Large intestine (tissue), 12 donors: ENCODE results near the gene GIT1. TPM values are rescaled to one million over a fixed set of nuclear protein-coding genes. Genes with fewer than 3 reads are reported as not detected.
A peak's percentile ranks its signal among the peaks of the same experiment; 100 is the strongest.

Experiments used
- DNase-seq, 2 donors: peaks; one replicate each; pipeline versions ENCODE4 v3.0.0 to v3.0.0-alpha.2; 2013
- H3K27ac ChIP-seq: one replicate; pipeline ENCODE4 v1.5.1; 2013; ENCODE audit warnings: low read length
- H3K27me3 ChIP-seq: 2 replicates; pipeline ENCODE4 v1.6.1; 2013; ENCODE audit warnings: low read length; ENCODE audit not compliant: control insufficient read depth, insufficient read depth
- H3K36me3 ChIP-seq: 2 replicates; pipeline ENCODE4 v1.6.1; 2013; ENCODE audit warnings: low read length; ENCODE audit not compliant: control insufficient read depth, insufficient read depth
- H3K4me1 ChIP-seq: one replicate; pipeline ENCODE4 v1.6.1; 2013; ENCODE audit warnings: low read length; ENCODE audit not compliant: control insufficient read depth, insufficient read depth
- H3K4me3 ChIP-seq: one replicate; pipeline ENCODE4 v1.5.1; 2013; ENCODE audit warnings: low read length
- H3K9me3 ChIP-seq: one replicate; pipeline ENCODE4 v1.6.1; 2013; ENCODE audit warnings: mild to moderate bottlenecking, low read depth, low read length, moderate library complexity; ENCODE audit not compliant: control insufficient read depth
- WGBS: methylation state at CpG from one replicate; pipeline ENCODE4 v1.1.5; 2013; ENCODE audit warnings: low lambda C conversion rate; ENCODE audit not compliant: insufficient coverage; 5-methylcytosine and 5-hydroxymethylcytosine counted together
- long read RNA-seq, 11 donors: transcript quantifications; one replicate each; lab custom pipeline, GENCODE V29; 2026
- polyA plus RNA-seq: library from polyadenylated mRNA; unstranded; fragments of 120-200 nt; gene quantifications from one replicate; pipeline ENCODE4 v1.2.1, GENCODE V29; 2013

The GIT1 gene, protein sequence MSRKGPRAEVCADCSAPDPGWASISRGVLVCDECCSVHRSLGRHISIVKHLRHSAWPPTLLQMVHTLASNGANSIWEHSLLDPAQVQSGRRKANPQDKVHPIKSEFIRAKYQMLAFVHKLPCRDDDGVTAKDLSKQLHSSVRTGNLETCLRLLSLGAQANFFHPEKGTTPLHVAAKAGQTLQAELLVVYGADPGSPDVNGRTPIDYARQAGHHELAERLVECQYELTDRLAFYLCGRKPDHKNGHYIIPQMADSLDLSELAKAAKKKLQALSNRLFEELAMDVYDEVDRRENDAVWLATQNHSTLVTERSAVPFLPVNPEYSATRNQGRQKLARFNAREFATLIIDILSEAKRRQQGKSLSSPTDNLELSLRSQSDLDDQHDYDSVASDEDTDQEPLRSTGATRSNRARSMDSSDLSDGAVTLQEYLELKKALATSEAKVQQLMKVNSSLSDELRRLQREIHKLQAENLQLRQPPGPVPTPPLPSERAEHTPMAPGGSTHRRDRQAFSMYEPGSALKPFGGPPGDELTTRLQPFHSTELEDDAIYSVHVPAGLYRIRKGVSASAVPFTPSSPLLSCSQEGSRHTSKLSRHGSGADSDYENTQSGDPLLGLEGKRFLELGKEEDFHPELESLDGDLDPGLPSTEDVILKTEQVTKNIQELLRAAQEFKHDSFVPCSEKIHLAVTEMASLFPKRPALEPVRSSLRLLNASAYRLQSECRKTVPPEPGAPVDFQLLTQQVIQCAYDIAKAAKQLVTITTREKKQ
- 37.6 TPM for polyA plus RNA-seq
- long read RNA-seq, donor 1, partial matches to known transcripts = 0 of 2 reads
- long read RNA-seq, donor 1, other reads (novel, unspliced or antisense) = 0 of 2 reads
- long read RNA-seq, donor 2, partial matches to known transcripts = 0 of 4 reads
- long read RNA-seq, donor 2, other reads (novel, unspliced or antisense) = 0 of 4 reads
- long read RNA-seq, donor 3 = 0 reads
- long read RNA-seq, donor 4, partial matches to known transcripts = 0 of 1 reads
- long read RNA-seq, donor 4, other reads (novel, unspliced or antisense) = 0 of 1 reads
- long read RNA-seq, donor 5, partial matches to known transcripts = 0 of 2 reads
- long read RNA-seq, donor 5, other reads (novel, unspliced or antisense) = 0 of 2 reads
- long read RNA-seq, donor 6, partial matches to known transcripts = 0 of 5 reads
- long read RNA-seq, donor 6, other reads (novel, unspliced or antisense) = 0 of 5 reads
- long read RNA-seq, donor 7, partial matches to known transcripts = 0 of 2 reads
- long read RNA-seq, donor 7, other reads (novel, unspliced or antisense) = 0 of 2 reads
- long read RNA-seq, donor 8, partial matches to known transcripts = 0 of 3 reads
- long read RNA-seq, donor 8, other reads (novel, unspliced or antisense) = 0 of 3 reads
- long read RNA-seq, donor 9, transcript GIT1-201 (20 exons, 3,768 nt) = major isoform, 7 of 8 reads
- long read RNA-seq, donor 9, partial matches to known transcripts = 0 of 8 reads
- long read RNA-seq, donor 9, other reads (novel, unspliced or antisense) = 0 of 8 reads
- long read RNA-seq, donor 10, transcript GIT1-201 (20 exons, 3,768 nt) = major isoform, 6 of 6 reads
- long read RNA-seq, donor 10, partial matches to known transcripts = 0 of 6 reads
- long read RNA-seq, donor 10, other reads (novel, unspliced or antisense) = 0 of 6 reads
- long read RNA-seq, donor 11, partial matches to known transcripts = 0 of 3 reads
- long read RNA-seq, donor 11, other reads (novel, unspliced or antisense) = 0 of 3 reads

DNA sequence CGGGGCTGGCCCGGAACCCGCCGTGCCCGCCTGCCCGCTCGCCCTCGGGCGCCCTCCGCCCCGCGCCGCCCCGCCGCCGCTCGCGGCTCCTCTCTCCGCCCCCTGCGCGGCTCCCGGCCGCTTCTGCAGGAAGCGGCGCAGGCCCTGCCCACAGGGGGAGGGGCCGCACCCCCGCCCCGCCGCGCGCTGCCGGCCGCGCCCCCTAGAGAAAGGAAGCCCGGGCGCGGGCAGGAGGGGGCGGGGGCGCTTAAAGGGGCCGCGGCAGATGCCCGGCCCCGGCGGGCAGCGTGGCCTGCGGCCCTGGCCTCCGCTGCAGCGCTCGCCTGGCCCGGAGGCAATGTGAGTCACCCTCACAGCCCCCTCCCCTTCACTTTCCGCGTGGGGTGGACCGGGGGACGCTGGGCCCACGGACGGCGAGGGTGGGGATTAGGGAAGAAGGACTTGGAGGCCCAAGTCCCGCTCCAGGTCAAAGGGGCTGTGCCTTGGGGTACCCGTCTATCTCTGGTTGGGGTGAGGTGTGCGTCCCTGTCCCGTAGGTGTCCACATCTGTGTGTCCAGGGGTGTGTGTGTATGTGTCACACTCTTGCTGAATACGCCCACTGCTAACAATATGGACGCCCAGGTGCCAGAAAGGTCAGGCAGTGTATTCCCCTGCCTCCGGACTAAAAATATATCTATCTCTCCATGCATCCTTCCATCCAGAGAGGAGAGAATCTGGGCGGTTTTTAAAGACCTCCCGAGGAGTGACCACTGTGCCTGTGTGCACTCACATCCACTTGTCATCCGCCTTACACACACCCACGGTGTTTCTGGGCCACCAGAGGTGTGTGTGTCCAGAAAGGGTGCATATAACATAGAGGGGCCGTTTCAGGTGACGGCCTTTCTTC is at the start of gene GIT1:
GIT1 (minus strand) TSS at position 125 of the 887 bp plus-strand sequence. CDS start 270 bp downstream, outside the sequence.
- Histone ChIP-seq H3K36me3 (peaks cover 2% of the 10 kb centered on the region), H3K9me3 (no peaks in the 10 kb centered on the region), H3K27me3 (no peaks in the 10 kb centered on the region), H3K4me3 (peak within 1 kb of the TSS; percentile 77), H3K27ac (peak within 1 kb of the TSS; percentile 71), H3K4me1 (peaks cover 54% of the 10 kb centered on the region)
- peak; percentile 85 to 91 for DNase-seq
- WGBS = no CpG with 5 or more reads among the region's 70 CpGs

DNA sequence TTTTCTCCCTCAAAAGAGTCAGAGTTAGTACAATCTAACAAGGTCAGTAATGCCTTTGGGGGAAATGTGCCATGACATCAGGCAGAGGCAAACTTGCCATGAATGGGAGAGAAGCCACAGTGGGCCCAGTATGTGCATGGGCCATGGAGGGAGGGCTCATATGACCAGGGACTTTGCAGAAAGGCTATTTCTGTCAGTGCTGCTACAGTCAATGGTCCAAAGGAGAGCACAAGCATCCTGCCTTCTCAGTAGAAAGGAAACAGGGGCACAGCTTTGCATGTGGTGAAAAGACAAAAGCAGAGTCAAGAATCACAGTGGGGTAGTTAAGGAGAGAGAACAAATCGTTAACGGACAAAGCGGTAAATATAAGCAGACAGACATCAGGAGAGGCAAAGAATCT is 44.4 kb upstream of the GIT1 start:
- 94% methylated on average over 3 of the region's 3 CpGs for WGBS
- Histone ChIP-seq H3K36me3 (peaks cover 44% of the 10 kb centered on the region), H3K4me1 (no peaks in the 10 kb centered on the region), H3K4me3 (no peak overlapping the region), H3K27me3 (no peaks in the 10 kb centered on the region), H3K9me3 (no peaks in the 10 kb centered on the region), H3K27ac (no peak overlapping the region)
- no peak for DNase-seq

DNA sequence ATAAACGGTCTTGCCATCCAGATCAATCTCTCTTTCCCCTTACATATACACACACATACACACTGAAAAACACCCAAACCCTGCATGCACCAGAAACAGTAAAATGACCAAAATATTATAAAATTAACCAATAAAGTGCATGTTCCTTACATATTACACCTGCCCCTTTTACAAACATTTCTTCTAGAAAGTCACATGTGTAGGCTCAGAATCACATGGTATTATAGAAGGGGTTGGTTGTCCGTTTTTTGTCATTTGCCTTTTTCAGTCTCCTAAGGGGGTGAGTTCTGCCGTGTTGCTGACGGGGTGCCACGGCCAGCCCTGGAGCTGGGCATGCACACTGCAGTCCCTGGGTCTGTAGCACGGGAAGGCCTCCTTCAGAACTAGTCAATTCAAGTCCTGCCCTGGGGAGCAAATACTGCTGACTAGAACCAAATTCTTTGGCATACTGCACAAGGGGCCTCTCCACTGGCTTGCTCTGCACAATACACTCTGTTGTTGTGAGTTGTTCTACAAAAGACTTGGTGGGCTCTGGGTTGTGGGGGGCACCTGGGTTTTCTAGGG is 41.3 kb upstream of the GIT1 start:
- H3K27me3 ChIP-seq = no peaks in the 10 kb centered on the region
- peaks cover 35% of the 10 kb centered on the region for H3K36me3 ChIP-seq
- H3K4me3 ChIP-seq = no peak overlapping the region
- H3K4me1 ChIP-seq = no peaks in the 10 kb centered on the region
- H3K9me3 ChIP-seq = no peaks in the 10 kb centered on the region
- WGBS = no CpG with 5 or more reads among the region's 6 CpGs
- DNase-seq = no peak
- no peak overlapping the region for H3K27ac ChIP-seq

DNA sequence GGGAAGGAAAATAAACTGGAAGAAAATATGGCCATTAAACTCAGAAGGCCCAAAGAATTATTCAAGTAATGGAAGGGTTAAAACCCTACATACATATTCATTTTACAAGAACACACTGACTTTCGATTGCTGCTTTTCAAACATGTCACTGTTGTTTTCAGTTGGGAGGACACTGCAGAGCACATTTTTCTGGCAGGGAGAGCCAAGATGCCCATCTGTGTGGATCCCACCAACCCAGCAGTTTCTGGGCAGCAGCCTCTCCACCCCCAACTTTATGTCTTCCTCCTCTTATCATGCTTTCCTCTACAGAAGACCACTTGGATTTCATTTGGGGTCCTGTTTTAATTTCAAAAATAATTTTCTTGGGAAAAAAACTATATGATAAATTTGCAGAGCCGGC is 40.4 kb upstream of the GIT1 start:
- Histone ChIP-seq H3K36me3 (peaks cover 35% of the 10 kb centered on the region), H3K27me3 (no peaks in the 10 kb centered on the region), H3K27ac (no peak overlapping the region), H3K4me3 (no peak overlapping the region), H3K9me3 (no peaks in the 10 kb centered on the region), H3K4me1 (no peaks in the 10 kb centered on the region)
- DNase-seq = no peak
- WGBS = no CpG with 5 or more reads among the region's 2 CpGs

DNA sequence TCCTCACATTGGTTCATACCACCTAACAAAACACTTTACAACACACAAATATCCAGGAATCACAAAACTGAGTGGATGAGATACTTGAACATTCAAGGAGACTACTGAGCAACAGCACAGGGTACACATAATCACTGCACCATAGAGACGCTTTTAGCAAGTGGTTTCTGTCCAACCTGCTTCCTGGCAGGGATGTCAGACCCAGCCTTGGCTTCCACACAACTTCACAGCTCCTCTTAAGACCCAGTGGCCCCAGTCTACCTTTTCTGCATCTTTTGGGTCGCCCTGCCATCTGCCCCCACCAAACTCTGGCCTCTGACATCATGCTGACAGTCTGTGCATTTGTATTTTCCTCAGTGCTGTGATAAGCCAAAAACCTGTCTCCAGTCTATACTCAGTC is 39.2 kb upstream of the GIT1 start:
- no CpG with 5 or more reads among the region's 2 CpGs for WGBS
- peaks cover 3% of the 10 kb centered on the region for H3K27me3 ChIP-seq
- no peak overlapping the region for H3K4me3 ChIP-seq
- no peaks in the 10 kb centered on the region for H3K9me3 ChIP-seq
- no peak overlapping the region for H3K27ac ChIP-seq
- no peak for DNase-seq
- peaks cover 30% of the 10 kb centered on the region for H3K36me3 ChIP-seq
- no peaks in the 10 kb centered on the region for H3K4me1 ChIP-seq

DNA sequence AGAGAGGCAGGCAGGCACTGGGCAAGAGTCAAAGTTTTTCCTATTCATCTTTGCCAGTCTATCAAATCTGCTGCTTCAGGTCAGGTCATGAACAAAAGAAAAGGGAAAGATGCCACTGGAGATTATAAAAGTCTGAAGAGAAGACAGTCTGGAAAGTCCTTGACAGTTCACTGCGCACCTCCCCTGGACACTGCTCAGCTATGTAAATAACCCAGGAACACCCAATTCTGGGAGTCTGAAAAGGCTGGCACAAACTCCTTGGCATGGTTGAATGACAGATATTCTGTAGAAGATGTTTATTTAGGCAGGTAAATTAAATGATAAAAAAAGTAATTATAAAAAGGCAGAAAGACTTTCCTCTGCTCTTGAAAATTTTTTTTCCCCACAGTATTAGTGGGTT is 38.5 kb upstream of the GIT1 start:
- WGBS = no CpG with 5 or more reads among the region's 1 CpG
- DNase-seq = no peak

DNA sequence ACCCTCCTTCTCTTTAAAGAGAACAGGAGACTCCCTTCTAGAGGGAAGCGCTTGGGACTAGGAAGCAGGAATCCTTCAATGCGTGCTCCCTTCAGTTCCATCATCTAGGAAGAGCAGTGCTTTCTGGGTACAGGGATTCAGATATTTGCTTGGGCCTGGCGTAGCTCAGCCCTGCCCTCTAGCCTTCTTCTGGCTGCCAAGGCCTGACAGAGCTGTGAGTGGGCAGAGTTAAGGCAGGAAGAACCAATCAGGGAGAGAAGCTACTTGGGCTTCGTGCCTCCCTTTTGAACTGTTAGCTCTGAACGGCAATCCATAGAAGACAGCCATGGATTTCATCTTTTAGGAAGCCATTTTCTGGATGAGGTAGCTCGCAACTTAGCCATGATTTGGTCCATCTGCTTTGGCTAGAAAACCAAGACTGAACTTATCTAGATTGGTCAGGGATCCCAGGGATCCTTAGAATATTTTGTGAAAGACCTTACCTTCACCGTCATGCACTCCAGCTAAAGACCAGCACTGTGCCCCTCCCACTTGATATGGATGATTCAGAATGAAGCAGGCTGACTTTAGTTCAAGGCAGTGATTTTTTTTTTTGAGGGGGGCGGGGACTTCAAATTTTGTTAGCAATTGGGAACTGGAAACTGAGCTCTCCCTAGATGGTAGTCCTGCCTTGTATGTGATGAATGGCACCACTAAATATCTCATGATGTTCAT is 35.7 kb upstream of the GIT1 start:
- Histone ChIP-seq H3K9me3 (peaks cover 7% of the 10 kb centered on the region), H3K27ac (no peak overlapping the region)

More for the DNA sequence above, 38.5 kb upstream of the GIT1 start:
- H3K4me1 ChIP-seq = peaks cover 3% of the 10 kb centered on the region
- no peak overlapping the region for H3K27ac ChIP-seq
- H3K36me3 ChIP-seq = peaks cover 30% of the 10 kb centered on the region
- no peaks in the 10 kb centered on the region for H3K9me3 ChIP-seq
- peaks cover 9% of the 10 kb centered on the region for H3K27me3 ChIP-seq
- H3K4me3 ChIP-seq = no peak overlapping the region

DNA sequence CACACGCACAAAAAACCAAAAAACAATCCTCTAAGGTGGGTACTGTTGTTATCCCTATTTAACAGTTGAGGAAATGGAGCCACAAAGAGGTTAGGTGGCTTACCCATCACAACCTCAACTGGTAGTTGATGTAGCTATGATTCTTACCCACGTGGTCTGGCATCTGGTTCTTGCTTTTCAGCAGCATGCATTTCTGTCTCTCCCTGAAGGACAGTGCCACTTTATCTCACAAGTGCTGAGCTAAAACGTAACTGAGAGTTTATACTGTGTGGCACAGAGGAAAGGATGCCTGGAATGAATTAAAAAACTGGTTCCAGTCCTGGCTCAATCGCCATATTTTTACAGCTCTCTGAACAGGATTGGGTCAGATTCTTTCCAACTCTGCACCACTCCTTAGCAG is 35.1 kb upstream of the GIT1 start:
- peaks cover 7% of the 10 kb centered on the region for H3K9me3 ChIP-seq
- peaks cover 40% of the 10 kb centered on the region for H3K27me3 ChIP-seq
- H3K4me1 ChIP-seq = peaks cover 10% of the 10 kb centered on the region
- no peak overlapping the region for H3K27ac ChIP-seq
- DNase-seq = no peak
- WGBS = no CpG with 5 or more reads among the region's 4 CpGs
- H3K36me3 ChIP-seq = peaks cover 3% of the 10 kb centered on the region
- no peak overlapping the region for H3K4me3 ChIP-seq

More for the DNA sequence above, 35.7 kb upstream of the GIT1 start:
- Histone ChIP-seq H3K27me3 (peaks cover 34% of the 10 kb centered on the region), H3K36me3 (peaks cover 7% of the 10 kb centered on the region), H3K4me3 (no peak overlapping the region), H3K4me1 (peaks cover 10% of the 10 kb centered on the region)
- no peak for DNase-seq
- WGBS = no CpG with 5 or more reads among the region's 8 CpGs
